ENCODE results near the gene RPS5.

RPS5 gene

GRCh38 chr19:58408152-58409009, 21.3 kb downstream of the RPS5 start, which contains the start of gene ZNF584:
Gene ZNF584 (plus strand): TSS chr19:58408649. CDS start chr19:58409148, 499 bp downstream.
- H3K27ac ChIP-seq (ENCODE audit: low read depth, low read length): peak within 1 kb of the TSS; percentile 44
- DNase-seq: peak; percentile 87 to 93
- peak within 1 kb of the TSS; percentile 68 for H3K18ac ChIP-seq (ENCODE audit: low read length)
- H4K12ac ChIP-seq (ENCODE audit: low read depth, low read length): peak within 1 kb of the TSS; percentile 79
- peaks cover 2% of the 10 kb centered on the region for H3K9me3 ChIP-seq (ENCODE audit: insufficient read depth, low read depth, low read length)
- H2AK5ac ChIP-seq (ENCODE audit: low read length): peak within 1 kb of the TSS; percentile 78
- H3K14ac ChIP-seq (ENCODE audit: low read length): peak within 1 kb of the TSS; percentile 65
- peak within 1 kb of the TSS; percentile 27 for H2BK120ac ChIP-seq (ENCODE audit: insufficient read depth, low read length, poor library complexity)
- peak within 1 kb of the TSS; percentile 87 for H4K8ac ChIP-seq (ENCODE audit: low read depth, low read length)
- peaks cover 13% of the 10 kb centered on the region in 2 experiments for H3K4me1 ChIP-seq (ENCODE audit: control insufficient read depth in 1 of 2, insufficient read depth in 2 of 2, low read length in 2 of 2)
- H3K4ac ChIP-seq (ENCODE audit: low read depth, low read length): peak within 1 kb of the TSS; percentile 29
- peak within 1 kb of the TSS; percentile 11 for H2BK5ac ChIP-seq (ENCODE audit: low read depth, low read length, poor library complexity)
- peak within 1 kb of the TSS; percentile 13 for H2BK12ac ChIP-seq (ENCODE audit: low read length)
- no CpG with 5 or more reads among the region's 100 CpGs for WGBS (ENCODE audit: extremely low coverage, insufficient coverage, insufficient read length)
- peak within 1 kb of the TSS; percentile 48 for H4K91ac ChIP-seq (ENCODE audit: low read depth, low read length)
- H3K27me3 ChIP-seq (ENCODE audit: insufficient read depth, low read length): no peaks in the 10 kb centered on the region
- peak within 1 kb of the TSS; percentile 88 for H3K4me2 ChIP-seq (ENCODE audit: low read length)
- peak within 1 kb of the TSS; percentile 94 for H2AFZ ChIP-seq (ENCODE audit: insufficient read depth, low read length, poor library complexity)
- no peaks in the 10 kb centered on the region for H3K36me3 ChIP-seq (ENCODE audit: control insufficient read depth in 1 of 2, insufficient read depth in 2 of 2, low read length in 2 of 2)
- H3K9ac ChIP-seq (ENCODE audit: low read length): peak within 1 kb of the TSS; percentile 86
- peaks cover 9% of the 10 kb centered on the region for H3K79me2 ChIP-seq (ENCODE audit: control insufficient read depth, insufficient read depth, low read length, poor library complexity)
- peaks cover 12% of the 10 kb centered on the region for H3K79me1 ChIP-seq (ENCODE audit: low read length)
- H3K4me3 ChIP-seq (ENCODE audit: low read depth, low read length): peak within 1 kb of the TSS; percentile 93
- no peak within 1 kb of the TSS for H3K23ac ChIP-seq (ENCODE audit: low read length)

GRCh38 chr19:58409010-58409790, 22.1 kb downstream of the RPS5 start:
- Histone ChIP-seq H2BK12ac (ENCODE audit: low read length) (no peak overlapping the region), H3K14ac (ENCODE audit: low read length) (peak overlapping the region; percentile 65), H2AK5ac (ENCODE audit: low read length) (peak overlapping the region; percentile 24), H4K8ac (ENCODE audit: low read depth, low read length) (peak overlapping the region; percentile 87), H3K79me1 (ENCODE audit: low read length) (peaks cover 12% of the 10 kb centered on the region), H3K36me3 (ENCODE audit: control insufficient read depth in 1 of 2, insufficient read depth in 2 of 2, low read length in 2 of 2) (no peaks in the 10 kb centered on the region), H4K12ac (ENCODE audit: low read depth, low read length) (peak overlapping the region; percentile 79), H3K4me2 (ENCODE audit: low read length) (peak overlapping the region; percentile 79), H3K4me1 (ENCODE audit: control insufficient read depth in 1 of 2, insufficient read depth in 2 of 2, low read length in 2 of 2) (peaks cover 13% of the 10 kb centered on the region in 2 experiments), H3K9me3 (ENCODE audit: insufficient read depth, low read depth, low read length) (peaks cover 2% of the 10 kb centered on the region), H3K4ac (ENCODE audit: low read depth, low read length) (peak overlapping the region; percentile 29), H3K27ac (ENCODE audit: low read depth, low read length) (no peak overlapping the region), H3K23ac (ENCODE audit: low read length) (no peak overlapping the region), H3K79me2 (ENCODE audit: control insufficient read depth, insufficient read depth, low read length, poor library complexity) (peaks cover 9% of the 10 kb centered on the region), H2BK5ac (ENCODE audit: low read depth, low read length, poor library complexity) (no peak overlapping the region), H2BK120ac (ENCODE audit: insufficient read depth, low read length, poor library complexity) (peak overlapping the region; percentile 27), H3K18ac (ENCODE audit: low read length) (peak overlapping the region; percentile 28), H3K27me3 (ENCODE audit: insufficient read depth, low read length) (no peaks in the 10 kb centered on the region), H4K91ac (ENCODE audit: low read depth, low read length) (peak overlapping the region; percentile 48), H3K4me3 (ENCODE audit: low read depth, low read length) (peak overlapping the region; percentile 93), H2AFZ (ENCODE audit: insufficient read depth, low read length, poor library complexity) (peak overlapping the region; percentile 94), H3K9ac (ENCODE audit: low read length) (peak overlapping the region; percentile 19)
- no CpG with 5 or more reads among the region's 34 CpGs for WGBS (ENCODE audit: extremely low coverage, insufficient coverage, insufficient read length)
- DNase-seq: peak in 1 of 2 donors; percentile 20

- no peak overlapping the region for H3K9ac ChIP-seq (ENCODE audit: low read length)
- H2AK5ac ChIP-seq (ENCODE audit: low read length): no peak overlapping the region
- no peak overlapping the region for H2BK120ac ChIP-seq (ENCODE audit: insufficient read depth, low read length, poor library complexity)
- H3K4me1 ChIP-seq (ENCODE audit: control insufficient read depth in 1 of 2, insufficient read depth in 2 of 2, low read length in 2 of 2): no peaks in the 10 kb centered on the region
- no peak overlapping the region for H3K4ac ChIP-seq (ENCODE audit: low read depth, low read length)
- no peak overlapping the region for H2AFZ ChIP-seq (ENCODE audit: insufficient read depth, low read length, poor library complexity)
- H4K91ac ChIP-seq (ENCODE audit: low read depth, low read length): no peak overlapping the region
- H3K36me3 ChIP-seq (ENCODE audit: control insufficient read depth in 1 of 2, insufficient read depth in 2 of 2, low read length in 2 of 2): peaks cover 12 to 29% of the 10 kb centered on the region in 2 experiments
- no peak overlapping the region for H3K27ac ChIP-seq (ENCODE audit: low read depth, low read length)
- no peak overlapping the region for H4K8ac ChIP-seq (ENCODE audit: low read depth, low read length)
- no peak overlapping the region for H2BK5ac ChIP-seq (ENCODE audit: low read depth, low read length, poor library complexity)
- no CpG with 5 or more reads among the region's 5 CpGs for WGBS (ENCODE audit: extremely low coverage, insufficient coverage, insufficient read length)
- H3K4me3 ChIP-seq (ENCODE audit: low read depth, low read length): no peak overlapping the region
- H2BK12ac ChIP-seq (ENCODE audit: low read length): no peak overlapping the region
- H3K27me3 ChIP-seq (ENCODE audit: insufficient read depth, low read length): no peaks in the 10 kb centered on the region
- no peak overlapping the region for H3K4me2 ChIP-seq (ENCODE audit: low read length)
- H3K23ac ChIP-seq (ENCODE audit: low read length): no peak overlapping the region
- peaks cover 5% of the 10 kb centered on the region for H3K9me3 ChIP-seq (ENCODE audit: insufficient read depth, low read depth, low read length)
- no peak overlapping the region for H3K14ac ChIP-seq (ENCODE audit: low read length)
- no peak for DNase-seq
- H3K79me2 ChIP-seq (ENCODE audit: control insufficient read depth, insufficient read depth, low read length, poor library complexity): no peaks in the 10 kb centered on the region
- no peak overlapping the region for H4K12ac ChIP-seq (ENCODE audit: low read depth, low read length)
- H3K79me1 ChIP-seq (ENCODE audit: low read length): no peaks in the 10 kb centered on the region
- H3K18ac ChIP-seq (ENCODE audit: low read length): no peak overlapping the region
Measured at GRCh38 chr19:58416604-58417003, 29.5 kb downstream of the RPS5 start.

- no peak overlapping the region for H2AK5ac ChIP-seq (ENCODE audit: low read length)
- no peak overlapping the region for H3K14ac ChIP-seq (ENCODE audit: low read length)
- H2AFZ ChIP-seq (ENCODE audit: insufficient read depth, low read length, poor library complexity): no peak overlapping the region
- peaks cover 5% of the 10 kb centered on the region for H3K9me3 ChIP-seq (ENCODE audit: insufficient read depth, low read depth, low read length)
- H3K4ac ChIP-seq (ENCODE audit: low read depth, low read length): no peak overlapping the region
- no peak overlapping the region for H4K8ac ChIP-seq (ENCODE audit: low read depth, low read length)
- no peaks in the 10 kb centered on the region for H3K79me2 ChIP-seq (ENCODE audit: control insufficient read depth, insufficient read depth, low read length, poor library complexity)
- no peak overlapping the region for H2BK5ac ChIP-seq (ENCODE audit: low read depth, low read length, poor library complexity)
- no peak overlapping the region for H2BK120ac ChIP-seq (ENCODE audit: insufficient read depth, low read length, poor library complexity)
- H3K36me3 ChIP-seq (ENCODE audit: control insufficient read depth in 1 of 2, insufficient read depth in 2 of 2, low read length in 2 of 2): peaks cover 12 to 29% of the 10 kb centered on the region in 2 experiments
- no peak for DNase-seq
- H4K91ac ChIP-seq (ENCODE audit: low read depth, low read length): no peak overlapping the region
- no peaks in the 10 kb centered on the region for H3K27me3 ChIP-seq (ENCODE audit: insufficient read depth, low read length)
- H2BK12ac ChIP-seq (ENCODE audit: low read length): no peak overlapping the region
- H3K79me1 ChIP-seq (ENCODE audit: low read length): no peaks in the 10 kb centered on the region
- no peak overlapping the region for H3K23ac ChIP-seq (ENCODE audit: low read length)
- no peaks in the 10 kb centered on the region for H3K4me1 ChIP-seq (ENCODE audit: control insufficient read depth in 1 of 2, insufficient read depth in 2 of 2, low read length in 2 of 2)
- H3K4me3 ChIP-seq (ENCODE audit: low read depth, low read length): no peak overlapping the region
- no peak overlapping the region for H4K12ac ChIP-seq (ENCODE audit: low read depth, low read length)
- H3K4me2 ChIP-seq (ENCODE audit: low read length): no peak overlapping the region
- no peak overlapping the region for H3K27ac ChIP-seq (ENCODE audit: low read depth, low read length)
- WGBS (ENCODE audit: extremely low coverage, insufficient coverage, insufficient read length): no CpG with 5 or more reads among the region's 7 CpGs
- no peak overlapping the region for H3K18ac ChIP-seq (ENCODE audit: low read length)
- no peak overlapping the region for H3K9ac ChIP-seq (ENCODE audit: low read length)
Measured at GRCh38 chr19:58417071-58417470, 30.0 kb downstream of the RPS5 start.

All from trophoblast cell (in vitro differentiated cells and primary cell).